HEK293 (cell line): ENCODE results near the gene RPL13A.

Source experiments
- BCL6B ChIP-seq: fragments of 450-650 bp; formaldehyde crosslinking; IDR thresholded peaks from 2 replicates; pipeline ENCODE4 v1.5.1; 2017; ENCODE audit warnings: missing biosample characterization, missing genetic modification characterization
- CTCF ChIP-seq: fragments of 450-650 bp; formaldehyde crosslinking; IDR thresholded peaks from 2 replicates; pipeline ENCODE4 v1.5.1; 2016; ENCODE audit warnings: missing biosample characterization, missing genetic modification characterization
- FEZF1 ChIP-seq: fragments of 450-650 bp; formaldehyde crosslinking; IDR thresholded peaks from 2 replicates; pipeline ENCODE4 v1.5.1; 2016; ENCODE audit warnings: missing biosample characterization, missing genetic modification characterization
- GLIS1 ChIP-seq: fragments of 450-650 bp; formaldehyde crosslinking; IDR thresholded peaks from 2 replicates; pipeline ENCODE4 v1.5.1; 2016; ENCODE audit warnings: missing biosample characterization, missing genetic modification characterization
- HOXC10 ChIP-seq: sonication (generic); formaldehyde crosslinking; IDR thresholded peaks from 2 replicates; pipeline ENCODE4 v1.8.1; 2023; ENCODE audit warnings: mild to moderate bottlenecking, missing genetic modification reagents
- INSM2 ChIP-seq: fragments of 450-650 bp; formaldehyde crosslinking; IDR thresholded peaks from 2 replicates; pipeline ENCODE4 v1.5.1; 2016; ENCODE audit warnings: missing biosample characterization, missing genetic modification characterization
- REST ChIP-seq: fragments of 450-650 bp; formaldehyde crosslinking; IDR thresholded peaks from 2 replicates; pipeline ENCODE4 v1.5.1; 2016; ENCODE audit warnings: missing biosample characterization, missing genetic modification characterization
- SCRT1 ChIP-seq: fragments of 450-650 bp; formaldehyde crosslinking; IDR thresholded peaks from 2 replicates; pipeline ENCODE4 v1.5.1; 2016; ENCODE audit warnings: missing biosample characterization, missing genetic modification characterization, borderline replicate concordance
- SP3 ChIP-seq: fragments of 450-650 bp; formaldehyde crosslinking; IDR thresholded peaks from 2 replicates; pipeline ENCODE4 v1.5.1; 2016; ENCODE audit warnings: missing biosample characterization, missing genetic modification characterization
- ZIC2 ChIP-seq: fragments of 450-650 bp; formaldehyde crosslinking; IDR thresholded peaks from 2 replicates; pipeline ENCODE4 v1.5.1; 2016; ENCODE audit warnings: missing biosample characterization, missing genetic modification characterization
- ZNF112 ChIP-seq: fragments of 450-650 bp; formaldehyde crosslinking; IDR thresholded peaks from 2 replicates; pipeline ENCODE4 v1.5.0; 2017; ENCODE audit warnings: missing biosample characterization, missing genetic modification characterization
- ZNF146 ChIP-seq: fragments of 450-650 bp; formaldehyde crosslinking; IDR thresholded peaks from 2 replicates; pipeline ENCODE4 v1.5.1; 2016; ENCODE audit warnings: missing biosample characterization, missing genetic modification characterization
- ZNF157 ChIP-seq: fragments of 450-650 bp; formaldehyde crosslinking; IDR thresholded peaks from 2 replicates; pipeline ENCODE4 v1.5.1; 2016; ENCODE audit warnings: missing biosample characterization, missing genetic modification characterization
- ZNF174 ChIP-seq: fragments of 450-650 bp; formaldehyde crosslinking; IDR thresholded peaks from 2 replicates; pipeline ENCODE4 v1.5.0; 2017; ENCODE audit warnings: missing biosample characterization, mild to moderate bottlenecking, missing genetic modification characterization
- ZNF341 ChIP-seq: fragments of 450-650 bp; formaldehyde crosslinking; IDR thresholded peaks from 2 replicates; pipeline ENCODE4; 2016; ENCODE audit warnings: low read depth, missing biosample characterization, missing genetic modification characterization
- ZNF416 ChIP-seq: fragments of 450-650 bp; formaldehyde crosslinking; IDR thresholded peaks from 2 replicates; pipeline ENCODE4 v1.5.1; 2016; ENCODE audit warnings: missing biosample characterization, missing genetic modification characterization
- ZNF426 ChIP-seq: fragments of 450-650 bp; formaldehyde crosslinking; IDR thresholded peaks from 2 replicates; pipeline ENCODE4 v1.5.1; 2017; ENCODE audit warnings: missing biosample characterization, missing genetic modification characterization, mild to moderate bottlenecking, inconsistent platforms, moderate library complexity
- ZNF513 ChIP-seq: fragments of 450-650 bp; IDR thresholded peaks from 2 replicates; pipeline ENCODE4 v1.5.1; 2018; ENCODE audit warnings: missing biosample characterization, missing genetic modification characterization
- ZNF555 ChIP-seq: fragments of 450-650 bp; formaldehyde crosslinking; conservative IDR thresholded peaks from 2 replicates; pipeline ENCODE4 v1.5.1; 2017; ENCODE audit warnings: missing biosample characterization, mild to moderate bottlenecking, missing genetic modification characterization, inconsistent platforms
- ZNF639 ChIP-seq: fragments of 450-650 bp; formaldehyde crosslinking; IDR thresholded peaks from 2 replicates; pipeline ENCODE4 v1.5.1; 2016; ENCODE audit warnings: missing biosample characterization, missing genetic modification characterization
- ZNF670 ChIP-seq: fragments of 450-650 bp; formaldehyde crosslinking; IDR thresholded peaks from 2 replicates; pipeline ENCODE4 v1.5.1; 2016; ENCODE audit warnings: missing biosample characterization, missing genetic modification characterization, low read depth
- ZNF677 ChIP-seq: fragments of 450-650 bp; IDR thresholded peaks from 2 replicates; pipeline ENCODE4 v1.5.0; 2018; ENCODE audit warnings: missing biosample characterization, mild to moderate bottlenecking, missing genetic modification characterization, moderate library complexity
- ZNF747 ChIP-seq: fragments of 450-650 bp; formaldehyde crosslinking; IDR thresholded peaks from 2 replicates; pipeline ENCODE4 v1.5.1; 2016; ENCODE audit warnings: missing biosample characterization, missing genetic modification characterization
- ZSCAN18 ChIP-seq: fragments of 450-650 bp; formaldehyde crosslinking; IDR thresholded peaks from 2 replicates; pipeline ENCODE4 v1.5.1; 2016; ENCODE audit warnings: missing biosample characterization, missing genetic modification characterization
- ZSCAN4 ChIP-seq: fragments of 450-650 bp; formaldehyde crosslinking; IDR thresholded peaks from 2 replicates; pipeline ENCODE4 v1.5.1; 2017; ENCODE audit warnings: missing biosample characterization, missing genetic modification characterization

The RPL13A gene

GRCh38 chr19:49475995-49476880, 11.2 kb upstream of the RPL13A start (continued):
- TF ChIP-seq BCL6B (tag by site-specific recombination) (no peak), ZNF341 (tag by site-specific recombination) (no peak), CTCF (tag by site-specific recombination) (peak; percentile 59; the same call in 1 of the 2 replicates), GLIS1 (peak; percentile 41; the same call in 1 of the 2 replicates), ZNF670 (no peak), ZNF416 (tag by site-specific recombination) (no peak), ZNF555 (no peak), INSM2 (tag by site-specific recombination) (no peak), SCRT1 (tag by site-specific recombination) (no peak), ZNF513 (tag by site-specific recombination) (no peak), ZNF677 (tag by site-specific recombination) (no peak), REST (tag by site-specific recombination) (no peak), SP3 (tag by site-specific recombination) (peak; percentile 47), ZNF426 (tag by site-specific recombination) (no peak), ZNF174 (no peak), FEZF1 (no peak), ZNF146 (no peak), ZNF157 (tag by site-specific recombination) (no peak), ZIC2 (tag by site-specific recombination) (no peak), ZNF639 (tag by site-specific recombination) (no peak), ZSCAN18 (tag by site-specific recombination) (no peak), ZNF112 (tag by site-specific recombination) (no peak), ZSCAN4 (no peak), ZNF747 (tag by site-specific recombination) (no peak), HOXC10 (CRISPR knock-in tag) (no peak)
